Heart left ventricle (tissue), 13 donors: ENCODE results near the gene ZBTB45.

Experiments used
- POLR2A ChIP-seq, 2 donors: fragments of 450-650 bp; IDR thresholded peaks; one replicate each; pipeline ENCODE4 v1.6.1; 2017; ENCODE audit warnings: antibody characterized with exemption in 2 of 2, mild to moderate bottlenecking in 2 of 2, moderate library complexity in 2 of 2
- TF ChIP-seq, protein P1 (sequence below), 12 donors: fragments of 200-600 bp; sonication (generic) in 4 of 12; IDR thresholded peaks; one replicate each; pipeline versions ENCODE4 v1.5.0 to v1.8.0; 2018 to 2022; ENCODE audit warnings: antibody characterized with exemption in 12 of 12, mild to moderate bottlenecking in 5 of 12
- donor health status: ischemic (EF 13 %, LVEDD 7.1; RV severe dilation, severe dysfunction).
- donor health status: DM: no; HTN: yes; CAD: no.
- donor health status: DM: no; HTN: no; CAD: no.
- donor health status: ischemic (EF 25% LVEDD 6.9; RV normal size, moderate dysfunction).
- donor health status: ischemic (EF 25% LVEDD 5.7; RV mildly dilated, moderate dysfunction).
- donor health status: ischemic (EF 35%, LVEDD 5.7; RV mildly dilated, moderate dysfunction).
- donor health status: nonischemic (EF 11% LVEDD 7.7; RV severe dilation, severe dysfunction).
- donor health status: DM: yes; HTN: yes; CAD: no.
- donor health status: PGD.
- donor health status: ischemic (EF 29% LVEDD 5.4; RV normal size, mild dysfunction).
- donor health status: nonischemic (EF 23%, LVEDD 6.1; RV moderate dilation, normal function).

DNA sequence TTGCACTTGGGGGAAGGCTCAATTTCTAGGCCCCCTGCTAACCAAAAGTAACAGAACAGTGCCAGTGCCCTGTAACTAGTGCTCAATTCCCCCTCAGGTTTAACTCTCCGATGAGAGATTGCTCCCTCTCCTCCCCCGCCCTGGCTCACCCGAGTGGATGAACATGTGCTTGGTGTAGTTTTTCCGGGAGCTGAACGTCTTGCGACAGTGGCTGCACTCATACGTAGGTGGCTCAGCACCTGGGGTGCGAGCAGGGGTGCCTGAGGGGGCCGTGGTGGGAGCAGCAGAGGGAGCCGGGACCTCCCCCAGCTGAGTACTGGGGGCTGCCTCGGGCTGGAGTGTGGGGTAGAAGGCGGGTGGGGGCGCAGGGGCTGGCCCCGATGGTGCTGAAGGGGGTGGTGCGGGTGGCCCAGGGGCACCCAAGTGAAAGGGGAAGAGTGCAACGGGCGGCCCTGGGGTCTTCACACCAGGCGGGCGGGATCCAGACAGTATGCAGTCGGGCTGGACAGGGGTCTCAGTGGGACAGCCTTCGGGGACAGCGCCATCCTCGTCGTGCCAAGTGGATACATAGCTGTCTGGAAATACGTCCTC is 3.3 kb downstream of the ZBTB45 start:
- TF ChIP-seq, protein P1, sequence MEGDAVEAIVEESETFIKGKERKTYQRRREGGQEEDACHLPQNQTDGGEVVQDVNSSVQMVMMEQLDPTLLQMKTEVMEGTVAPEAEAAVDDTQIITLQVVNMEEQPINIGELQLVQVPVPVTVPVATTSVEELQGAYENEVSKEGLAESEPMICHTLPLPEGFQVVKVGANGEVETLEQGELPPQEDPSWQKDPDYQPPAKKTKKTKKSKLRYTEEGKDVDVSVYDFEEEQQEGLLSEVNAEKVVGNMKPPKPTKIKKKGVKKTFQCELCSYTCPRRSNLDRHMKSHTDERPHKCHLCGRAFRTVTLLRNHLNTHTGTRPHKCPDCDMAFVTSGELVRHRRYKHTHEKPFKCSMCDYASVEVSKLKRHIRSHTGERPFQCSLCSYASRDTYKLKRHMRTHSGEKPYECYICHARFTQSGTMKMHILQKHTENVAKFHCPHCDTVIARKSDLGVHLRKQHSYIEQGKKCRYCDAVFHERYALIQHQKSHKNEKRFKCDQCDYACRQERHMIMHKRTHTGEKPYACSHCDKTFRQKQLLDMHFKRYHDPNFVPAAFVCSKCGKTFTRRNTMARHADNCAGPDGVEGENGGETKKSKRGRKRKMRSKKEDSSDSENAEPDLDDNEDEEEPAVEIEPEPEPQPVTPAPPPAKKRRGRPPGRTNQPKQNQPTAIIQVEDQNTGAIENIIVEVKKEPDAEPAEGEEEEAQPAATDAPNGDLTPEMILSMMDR (IDR thresholded peaks at IDR 0.05), result no peak
- TF ChIP-seq POLR2A (IDR thresholded peaks at IDR 0.05), result no peak
